DMS 273 (cell line): ENCODE measurements around the gene PCSK6.

Experiments used
- DNase-seq: peaks from one replicate; lab custom pipeline; 2025; ENCODE audit not compliant: unreplicated experiment; lab: John Stamatoyannopoulos, UW

PCSK6 gene

GRCh38 chr15:101483462-101483861, 6.0 kb downstream of the PCSK6 start:
- peak; percentile 9 for DNase-seq

DNA sequence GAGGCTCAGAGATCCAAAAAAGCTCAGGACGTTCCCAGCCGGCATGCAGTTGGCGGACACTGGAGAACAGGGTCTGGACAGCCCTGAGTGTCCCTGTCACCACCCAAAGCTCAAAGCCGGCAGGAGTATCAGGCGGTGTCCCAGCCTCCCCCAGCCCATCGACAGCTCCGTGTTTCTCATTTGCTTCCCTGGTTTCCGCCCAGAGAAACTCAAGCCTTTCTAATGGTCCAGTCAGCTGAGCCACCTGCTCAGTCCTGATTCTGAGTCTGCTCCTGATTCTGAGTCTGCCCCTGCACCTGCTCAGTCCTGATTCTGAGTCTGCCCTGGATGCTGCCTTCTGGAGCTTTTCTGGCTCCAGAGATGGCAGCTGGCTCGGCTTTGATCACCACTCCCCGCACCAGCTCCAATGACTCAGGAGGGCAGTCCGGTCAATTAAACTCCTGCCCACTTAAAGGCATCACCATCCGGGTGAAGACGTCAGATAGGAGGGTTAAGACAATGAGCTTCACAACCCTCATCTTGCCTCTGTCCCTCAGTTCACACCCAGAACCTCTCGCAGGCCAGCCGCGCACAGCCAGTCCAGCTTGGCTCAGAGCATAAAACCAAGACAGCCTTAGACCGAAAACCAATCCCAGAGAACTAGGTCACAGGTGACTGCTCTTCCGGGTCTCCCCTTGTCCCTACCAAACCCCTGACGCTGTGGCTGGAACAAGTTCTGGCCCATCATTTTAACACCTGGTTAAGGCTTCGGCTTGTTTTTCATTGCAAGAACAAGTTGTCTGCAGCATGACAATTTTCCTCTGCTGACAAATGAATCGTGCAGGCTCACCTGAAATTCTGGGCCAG, 6.8 kb downstream of the PCSK6 start:
- peak; percentile 78 for DNase-seq

DNA sequence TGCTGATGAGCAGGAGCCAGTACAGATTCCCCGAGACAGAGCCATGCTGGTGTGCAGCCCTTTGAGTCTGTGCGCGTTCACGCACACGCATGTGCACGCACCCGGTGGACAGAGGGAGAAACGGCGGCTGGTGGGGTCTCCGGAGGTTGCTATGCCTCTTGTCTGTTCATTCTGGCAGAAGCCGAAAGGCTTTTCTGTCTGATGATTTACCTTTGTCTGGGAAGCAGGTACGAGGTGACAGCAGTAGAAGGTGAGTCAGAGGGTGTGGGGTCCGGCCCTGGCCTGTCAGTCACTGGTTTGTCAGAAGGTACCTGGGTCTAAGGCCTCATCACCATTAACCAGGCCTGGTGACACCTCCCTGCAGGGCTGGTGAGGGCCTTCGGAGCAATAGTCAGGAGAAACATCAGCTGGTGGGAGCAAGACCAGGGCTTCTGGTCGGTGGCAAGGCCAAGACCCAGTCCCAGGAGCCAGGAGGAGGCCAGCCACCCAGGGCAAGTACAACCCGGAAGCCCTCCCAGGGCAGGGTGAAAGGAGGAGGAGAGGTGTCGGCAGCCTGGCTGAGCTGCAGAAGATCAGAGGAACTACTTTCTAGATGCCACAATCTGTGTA, 7.5 kb downstream of the PCSK6 start:
- DNase-seq: no peak

DNA sequence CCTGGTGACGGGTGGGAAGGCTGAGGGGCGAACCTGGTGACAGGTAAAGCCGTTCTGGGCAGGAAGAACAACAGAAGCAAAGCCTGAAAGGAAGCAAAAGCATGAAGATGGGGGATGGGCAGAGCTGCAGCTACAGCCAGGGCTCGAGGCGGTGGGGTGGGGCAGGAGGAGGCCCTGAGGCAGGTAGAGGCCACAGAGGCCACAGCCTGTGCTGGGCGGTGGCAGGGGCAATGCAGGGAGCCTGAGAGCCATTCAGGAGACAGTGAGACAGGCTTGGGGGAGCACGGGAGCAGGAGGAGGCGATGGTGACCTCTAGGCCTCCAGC, 8.2 kb downstream of the PCSK6 start:
- DNase-seq: no peak

- DNase-seq: no peak
Observed at GRCh38 chr15:101480613-101481380, 8.7 kb downstream of the PCSK6 start.

- no peak for DNase-seq
Observed at GRCh38 chr15:101479851-101480612, 9.5 kb downstream of the PCSK6 start.

DNA sequence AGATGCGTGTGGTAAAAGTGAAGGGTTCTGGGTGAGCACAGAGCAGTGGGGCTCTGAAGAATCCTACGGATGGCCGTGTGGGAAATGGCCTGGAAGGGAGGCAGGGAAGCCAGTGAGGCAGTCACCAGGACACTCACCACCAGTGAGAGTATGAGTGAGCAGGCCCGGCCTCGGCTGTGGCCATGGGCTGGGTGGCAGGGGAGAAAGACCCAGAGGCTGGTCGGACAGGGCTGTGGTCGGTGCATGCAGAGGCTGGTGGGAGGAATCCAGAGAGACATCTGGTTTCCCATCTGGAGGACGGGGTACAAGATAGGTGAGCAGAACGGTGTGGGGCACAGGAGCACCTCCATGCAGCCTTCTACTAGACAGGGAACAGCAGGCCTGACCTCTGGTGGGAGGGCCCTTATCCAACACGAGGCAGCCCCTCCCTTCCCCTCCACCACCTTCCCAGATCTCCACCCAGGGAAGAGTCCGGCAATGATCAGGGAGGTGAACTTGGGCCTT, 10.1 kb downstream of the PCSK6 start:
- peak; percentile 12 for DNase-seq

GRCh38 chr15:101478701-101479341, 10.7 kb downstream of the PCSK6 start:
- no peak for DNase-seq

DNA sequence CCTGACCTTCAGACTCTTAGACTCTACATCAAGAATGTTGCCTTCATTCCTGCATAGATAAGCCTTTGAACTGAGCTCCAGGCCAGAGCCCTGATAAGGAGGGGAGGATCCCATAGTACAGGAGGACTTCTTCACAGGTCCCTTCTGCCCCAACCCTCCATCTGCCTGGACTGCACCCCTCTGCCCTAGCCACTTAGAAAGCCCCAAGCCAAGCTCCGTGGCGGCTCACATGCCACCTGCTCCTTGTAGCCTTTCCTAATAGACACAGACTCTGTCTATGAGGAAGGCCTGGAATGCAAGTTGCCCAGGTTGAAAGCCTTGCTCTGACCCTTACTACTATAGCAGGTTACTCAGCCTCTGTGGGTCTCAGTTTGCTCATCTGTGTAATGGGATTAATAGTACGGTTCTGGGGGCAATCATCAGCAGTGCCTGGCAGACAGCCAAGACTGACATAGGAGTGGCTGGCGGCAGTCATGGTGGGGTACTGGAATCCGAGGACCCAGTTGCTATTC, 11.6 kb downstream of the PCSK6 start:
- DNase-seq: no peak

GRCh38 chr15:101476756-101477155, 12.8 kb downstream of the PCSK6 start:
- no peak for DNase-seq

- DNase-seq: no peak
Observed at GRCh38 chr15:101474983-101475382, 14.5 kb downstream of the PCSK6 start.

GRCh38 chr15:101474233-101474632, 15.3 kb downstream of the PCSK6 start:
- DNase-seq: no peak

GRCh38 chr15:101472033-101472432, 17.5 kb downstream of the PCSK6 start:
- DNase-seq: no peak

DNA sequence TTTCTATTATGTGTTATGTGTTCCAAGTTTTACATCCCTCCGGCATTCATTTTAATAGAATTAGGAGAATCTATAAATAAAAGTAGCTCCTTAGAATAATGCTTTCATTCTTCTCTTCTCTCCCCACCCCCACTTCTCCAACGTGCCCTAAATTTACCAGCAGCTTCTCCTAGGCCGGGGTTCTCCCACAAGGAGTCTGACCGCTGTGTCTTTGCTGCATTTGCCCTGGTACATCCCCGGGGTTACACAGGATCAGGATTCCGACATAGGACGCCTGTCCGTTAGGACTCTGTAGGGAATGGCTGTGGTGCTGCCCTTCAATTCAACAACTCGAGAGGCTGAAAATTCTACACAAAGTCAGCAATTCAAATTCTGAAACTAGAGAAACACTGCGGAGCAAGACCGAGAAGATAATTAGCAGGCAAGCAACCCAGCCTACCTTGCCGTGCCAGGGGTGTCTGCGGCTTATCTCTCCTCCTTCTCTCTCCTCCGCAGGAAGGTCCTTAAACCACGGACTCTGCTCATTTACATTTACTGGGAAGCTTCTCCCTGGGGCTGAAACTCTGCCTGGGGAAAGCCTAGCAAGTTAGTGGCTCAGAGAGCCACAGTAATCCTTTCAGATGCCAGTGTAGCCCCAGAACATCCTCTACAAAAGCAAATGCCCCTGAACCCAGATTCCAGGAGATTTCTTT, 18.8 kb downstream of the PCSK6 start:
- no peak for DNase-seq

GRCh38 chr15:101469520-101470288, 19.8 kb downstream of the PCSK6 start:
- peak; percentile 36 for DNase-seq

DNA sequence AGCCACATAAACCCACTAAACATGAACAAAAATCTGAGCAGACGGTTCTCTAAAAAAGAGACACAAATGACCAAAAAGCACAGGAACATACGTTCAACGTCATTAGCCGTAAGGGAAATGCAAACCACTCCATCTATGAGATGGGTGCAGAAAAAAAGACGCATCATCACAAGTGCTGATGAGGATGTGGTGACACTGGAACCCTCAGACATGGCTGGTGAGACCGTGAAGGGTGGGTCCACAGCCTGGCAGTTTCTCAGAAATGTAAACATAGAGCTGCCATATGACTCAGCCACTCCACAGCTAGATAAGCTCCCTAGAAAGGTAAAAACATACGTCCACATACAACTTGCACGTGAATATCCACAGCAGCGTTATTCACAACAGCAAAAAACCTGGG, 23.3 kb downstream of the PCSK6 start:
- DNase-seq: no peak

DNA sequence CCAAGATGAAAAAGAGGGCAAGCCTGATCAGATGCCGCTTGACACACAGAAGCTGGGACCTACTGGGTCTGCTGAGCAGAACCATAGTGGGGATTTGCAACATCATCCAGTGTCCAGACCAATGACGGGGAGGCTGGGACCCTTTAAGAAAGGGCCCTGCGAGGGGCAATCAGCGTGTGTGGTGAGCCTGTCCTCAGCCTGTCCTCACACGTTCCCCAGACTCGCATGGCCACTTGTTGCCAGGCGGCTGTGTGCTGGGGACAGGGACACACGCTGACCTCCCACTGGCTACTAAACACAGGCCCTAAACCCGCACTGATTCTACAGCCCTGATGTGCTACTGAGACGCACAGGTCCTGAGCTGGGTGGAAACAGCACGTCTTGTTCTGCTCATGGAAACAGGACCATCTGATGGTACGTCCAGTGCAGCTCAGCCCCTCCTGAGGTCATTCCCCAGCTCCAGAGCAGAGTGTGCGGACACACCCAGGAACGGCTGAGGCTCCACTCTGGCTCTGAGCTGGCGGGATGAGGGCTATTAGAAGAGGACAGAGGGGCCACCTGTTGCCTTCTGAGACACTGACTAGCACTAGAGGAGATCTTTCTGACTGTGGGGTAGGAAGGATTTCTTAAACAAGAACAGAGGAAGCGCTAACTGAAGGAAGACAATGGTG, 24.4 kb downstream of the PCSK6 start:
- DNase-seq: no peak

DNA sequence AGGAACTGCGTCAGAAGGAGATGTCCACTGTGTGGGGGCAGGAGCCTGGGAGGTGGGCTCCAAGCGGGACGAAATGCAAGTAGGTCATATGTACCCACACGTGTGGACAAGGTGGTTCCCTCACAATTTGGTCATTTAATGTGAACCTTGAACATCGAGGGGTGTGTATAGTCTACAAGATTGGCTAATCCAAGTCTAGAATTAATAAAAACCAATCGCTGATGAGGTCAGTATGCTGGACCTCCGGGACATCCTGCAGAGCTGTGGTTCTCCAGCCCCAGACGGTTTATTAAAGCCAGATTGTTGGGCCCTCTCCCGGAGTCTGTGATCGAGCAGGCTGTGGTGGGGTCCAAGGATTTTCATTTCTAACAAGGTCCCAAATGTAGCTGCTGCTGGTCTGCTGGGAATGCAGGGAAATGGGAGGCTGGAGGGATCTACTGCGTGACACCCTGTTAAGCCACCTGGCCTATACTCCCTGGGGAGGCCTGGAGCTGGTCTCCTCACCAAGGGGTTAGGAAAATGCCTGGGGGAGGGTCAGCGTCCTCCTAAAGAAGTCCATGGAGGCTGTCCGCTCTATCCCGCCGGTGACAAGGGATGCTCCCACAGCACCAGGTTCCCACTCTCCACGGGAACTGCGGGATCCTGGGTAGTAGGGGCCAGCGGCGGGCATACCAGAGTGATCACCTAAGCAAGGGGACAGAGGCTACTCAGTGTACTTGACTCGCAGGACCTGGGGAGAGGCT, 25.1 kb downstream of the PCSK6 start:
- DNase-seq: no peak
